DND-41 (cell line): ENCODE measurements around the gene PHF14.

ENCODE experiments used
- EZH2 ChIP-seq: IDR thresholded peaks from 3 replicates; pipeline ENCODE4 v1.6.1; 2012; ENCODE audit warnings: borderline replicate concordance, low read depth, mild to moderate bottlenecking, moderate library complexity, low read length, inconsistent platforms; ENCODE audit not compliant: severe bottlenecking
- TF ChIP-seq, protein P1 (sequence below): IDR thresholded peaks from 2 replicates; pipeline ENCODE4 v1.5.1; 2012; ENCODE audit warnings: borderline replicate concordance, low read length, moderate library complexity, mild to moderate bottlenecking; ENCODE audit not compliant: poor library complexity, severe bottlenecking; ENCODE audit errors: extremely low read depth

GRCh38 chr7:11191574-11192220 is 218.0 kb downstream of the PHF14 start:
- TF ChIP-seq, protein P1, sequence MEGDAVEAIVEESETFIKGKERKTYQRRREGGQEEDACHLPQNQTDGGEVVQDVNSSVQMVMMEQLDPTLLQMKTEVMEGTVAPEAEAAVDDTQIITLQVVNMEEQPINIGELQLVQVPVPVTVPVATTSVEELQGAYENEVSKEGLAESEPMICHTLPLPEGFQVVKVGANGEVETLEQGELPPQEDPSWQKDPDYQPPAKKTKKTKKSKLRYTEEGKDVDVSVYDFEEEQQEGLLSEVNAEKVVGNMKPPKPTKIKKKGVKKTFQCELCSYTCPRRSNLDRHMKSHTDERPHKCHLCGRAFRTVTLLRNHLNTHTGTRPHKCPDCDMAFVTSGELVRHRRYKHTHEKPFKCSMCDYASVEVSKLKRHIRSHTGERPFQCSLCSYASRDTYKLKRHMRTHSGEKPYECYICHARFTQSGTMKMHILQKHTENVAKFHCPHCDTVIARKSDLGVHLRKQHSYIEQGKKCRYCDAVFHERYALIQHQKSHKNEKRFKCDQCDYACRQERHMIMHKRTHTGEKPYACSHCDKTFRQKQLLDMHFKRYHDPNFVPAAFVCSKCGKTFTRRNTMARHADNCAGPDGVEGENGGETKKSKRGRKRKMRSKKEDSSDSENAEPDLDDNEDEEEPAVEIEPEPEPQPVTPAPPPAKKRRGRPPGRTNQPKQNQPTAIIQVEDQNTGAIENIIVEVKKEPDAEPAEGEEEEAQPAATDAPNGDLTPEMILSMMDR, result no peak
- no peak for TF ChIP-seq EZH2
